Smooth muscle cell (in vitro differentiated cells): ENCODE data around the gene MAP3K7. TPM values are rescaled to one million over a fixed set of nuclear protein-coding genes. Genes with fewer than 3 reads are reported as not detected.

Source experiments
- DNase-seq: peaks from one replicate; lab custom pipeline; 2025; ENCODE audit not compliant: unreplicated experiment; lab: John Stamatoyannopoulos, UW
- H2AFZ ChIP-seq: fragments of 200-600 bp; sonication (generic); 2 replicates; pipeline ENCODE4 v1.6.0; 2016; ENCODE audit warnings: antibody characterized with exemption, low read depth, mild to moderate bottlenecking
- H3F3A ChIP-seq: fragments of 200-600 bp; sonication (generic); 2 replicates; pipeline ENCODE4 v1.6.0; 2017; ENCODE audit warnings: antibody characterized with exemption, low read depth
- H3K27ac ChIP-seq: fragments of 200-600 bp; sonication (generic); 2 replicates; pipeline ENCODE4 v1.5.1; 2016; ENCODE audit warnings: low read depth, mild to moderate bottlenecking
- H3K27me3 ChIP-seq: fragments of 200-600 bp; sonication (generic); 2 replicates; pipeline ENCODE4 v1.6.1; 2016; ENCODE audit warnings: low read depth, mild to moderate bottlenecking
- H3K36me3 ChIP-seq: fragments of 200-600 bp; sonication (generic); 2 replicates; pipeline ENCODE4 v1.5.1; 2016; ENCODE audit warnings: low read depth
- H3K4me1 ChIP-seq: fragments of 200-600 bp; sonication (generic); 2 replicates; pipeline ENCODE4 v1.5.1; 2016; ENCODE audit warnings: low read depth
- H3K4me2 ChIP-seq: fragments of 200-600 bp; sonication (generic); 2 replicates; pipeline ENCODE4 v1.6.0; 2016; ENCODE audit warnings: mild to moderate bottlenecking
- H3K4me3 ChIP-seq: fragments of 200-600 bp; sonication (generic); 2 replicates; pipeline ENCODE4 v1.5.1; 2016; ENCODE audit warnings: mild to moderate bottlenecking
- H3K79me2 ChIP-seq: fragments of 200-600 bp; sonication (generic); 2 replicates; pipeline ENCODE4 v1.6.0; 2016; ENCODE audit warnings: low read depth, mild to moderate bottlenecking
- H3K9ac ChIP-seq: fragments of 200-600 bp; sonication (generic); 2 replicates; pipeline ENCODE4 v1.6.0; 2016; ENCODE audit warnings: low read depth
- H3K9me3 ChIP-seq: fragments of 200-600 bp; sonication (generic); replicated peaks from 2 replicates; pipeline ENCODE4 v1.5.1; 2016; ENCODE audit warnings: low read depth
- H4K20me1 ChIP-seq: fragments of 200-600 bp; sonication (generic); 2 replicates; pipeline ENCODE4 v1.6.0; 2016; ENCODE audit warnings: low read depth
- WGBS: methylation state at CpG from one replicate; pipeline ENCODE4 v1.1.7; 2016; ENCODE audit warnings: low lambda C conversion rate; 5-methylcytosine and 5-hydroxymethylcytosine counted together
- polyA plus RNA-seq: library from polyadenylated mRNA; unstranded; fragments of >200 nt; fragmentation: Nextera tagmentation; extraction: Ambion mirVana; gene quantifications from 2 replicates; pipeline ENCODE4 v1.2.1, GENCODE V29; 2016
- total RNA-seq: library from RNA; depleted of rRNA; stranded (reverse); fragments of >200 nt; gene quantifications from 2 replicates; pipeline ENCODE4 v1.2.3, GENCODE V29; 2014
- TF ChIP-seq, protein P1 (sequence below): fragments of 200-600 bp; sonication (generic); IDR thresholded peaks from 2 replicates; pipeline ENCODE4 v1.5.1; 2017; ENCODE audit warnings: borderline replicate concordance, mild to moderate bottlenecking, antibody characterized with exemption; ENCODE audit not compliant: insufficient read depth, poor library complexity, severe bottlenecking

Gene MAP3K7
- total and polyA plus RNA-seq, 2 experiments from 2014 or later = 22.0 to 40.4 TPM

DNA sequence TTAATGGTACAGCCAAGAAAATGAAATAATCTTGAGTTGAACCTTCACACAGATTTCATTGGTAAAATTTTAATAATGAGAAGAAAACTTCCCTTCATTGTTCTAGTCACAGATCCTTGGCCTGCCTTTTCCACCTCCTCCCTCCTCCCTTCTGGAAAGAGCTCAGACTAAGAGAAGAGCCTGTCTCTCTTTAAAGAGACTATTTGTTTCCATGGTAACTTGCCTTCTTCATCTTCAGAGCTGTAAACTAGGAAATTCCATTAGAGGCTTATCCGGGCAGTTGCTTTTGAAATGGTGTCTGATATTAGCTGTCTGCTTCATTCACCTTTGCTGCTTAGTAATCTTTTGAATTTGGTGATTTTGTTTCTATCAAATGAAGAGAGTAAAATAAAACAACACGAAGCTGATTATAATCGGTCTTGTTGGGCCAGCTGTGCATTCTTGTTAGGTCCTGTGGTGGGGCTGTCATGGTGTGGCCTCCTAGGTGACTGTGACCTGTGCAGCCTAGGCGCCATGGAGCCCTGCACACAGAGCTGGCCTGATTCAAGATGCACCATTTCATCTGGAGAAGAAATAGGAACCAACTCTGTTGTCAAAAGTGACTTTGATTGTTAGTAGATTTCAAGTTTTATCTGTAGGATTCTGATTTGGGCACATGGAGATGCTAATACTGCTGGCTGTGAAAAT, 96.7 kb downstream of the MAP3K7 start:
- Histone ChIP-seq H3K4me1 (peaks cover 55% of the 10 kb centered on the region), H3F3A (peaks cover 4% of the 10 kb centered on the region), H3K9ac (no peak overlapping the region), H3K9me3 (no peaks in the 10 kb centered on the region), H3K27me3 (no peaks in the 10 kb centered on the region), H3K27ac (no peak overlapping the region), H3K4me2 (no peak overlapping the region), H3K4me3 (no peak overlapping the region), H3K79me2 (no peaks in the 10 kb centered on the region), H4K20me1 (no peaks in the 10 kb centered on the region), H3K36me3 (no peaks in the 10 kb centered on the region), H2AFZ (no peak overlapping the region)
- no peak for DNase-seq
- 70% methylated on average over 4 of the region's 4 CpGs for WGBS
- TF ChIP-seq, protein P1, sequence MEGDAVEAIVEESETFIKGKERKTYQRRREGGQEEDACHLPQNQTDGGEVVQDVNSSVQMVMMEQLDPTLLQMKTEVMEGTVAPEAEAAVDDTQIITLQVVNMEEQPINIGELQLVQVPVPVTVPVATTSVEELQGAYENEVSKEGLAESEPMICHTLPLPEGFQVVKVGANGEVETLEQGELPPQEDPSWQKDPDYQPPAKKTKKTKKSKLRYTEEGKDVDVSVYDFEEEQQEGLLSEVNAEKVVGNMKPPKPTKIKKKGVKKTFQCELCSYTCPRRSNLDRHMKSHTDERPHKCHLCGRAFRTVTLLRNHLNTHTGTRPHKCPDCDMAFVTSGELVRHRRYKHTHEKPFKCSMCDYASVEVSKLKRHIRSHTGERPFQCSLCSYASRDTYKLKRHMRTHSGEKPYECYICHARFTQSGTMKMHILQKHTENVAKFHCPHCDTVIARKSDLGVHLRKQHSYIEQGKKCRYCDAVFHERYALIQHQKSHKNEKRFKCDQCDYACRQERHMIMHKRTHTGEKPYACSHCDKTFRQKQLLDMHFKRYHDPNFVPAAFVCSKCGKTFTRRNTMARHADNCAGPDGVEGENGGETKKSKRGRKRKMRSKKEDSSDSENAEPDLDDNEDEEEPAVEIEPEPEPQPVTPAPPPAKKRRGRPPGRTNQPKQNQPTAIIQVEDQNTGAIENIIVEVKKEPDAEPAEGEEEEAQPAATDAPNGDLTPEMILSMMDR = no peak

DNA sequence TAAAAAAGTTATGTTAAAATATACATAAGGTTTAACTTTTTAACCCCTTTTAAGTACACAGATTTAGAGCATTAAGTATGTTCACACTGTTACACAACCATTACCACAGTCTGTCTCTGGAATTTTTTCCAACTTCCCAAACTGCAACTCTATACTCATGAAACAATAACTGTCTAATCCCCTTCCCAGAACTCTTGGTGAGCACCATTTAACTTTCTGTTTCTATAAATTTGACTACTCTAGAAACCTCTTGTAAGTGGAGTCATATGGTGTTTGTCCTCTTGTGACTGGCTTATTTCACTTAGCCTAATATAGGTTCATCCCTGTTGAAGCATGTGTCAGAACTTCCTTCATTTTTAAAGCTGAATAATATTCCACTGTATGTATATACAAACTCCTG, 98.1 kb downstream of the MAP3K7 start:
- Histone ChIP-seq H3K9me3 (no peaks in the 10 kb centered on the region), H3K27me3 (no peaks in the 10 kb centered on the region), H2AFZ (no peak overlapping the region), H3F3A (peaks cover 4% of the 10 kb centered on the region), H3K79me2 (no peaks in the 10 kb centered on the region), H3K9ac (no peak overlapping the region), H3K4me1 (peaks cover 51% of the 10 kb centered on the region), H4K20me1 (no peaks in the 10 kb centered on the region), H3K4me2 (no peak overlapping the region), H3K27ac (no peak overlapping the region), H3K4me3 (no peak overlapping the region), H3K36me3 (no peaks in the 10 kb centered on the region)
- DNase-seq = no peak
- TF ChIP-seq, protein P1 = no peak

DNA sequence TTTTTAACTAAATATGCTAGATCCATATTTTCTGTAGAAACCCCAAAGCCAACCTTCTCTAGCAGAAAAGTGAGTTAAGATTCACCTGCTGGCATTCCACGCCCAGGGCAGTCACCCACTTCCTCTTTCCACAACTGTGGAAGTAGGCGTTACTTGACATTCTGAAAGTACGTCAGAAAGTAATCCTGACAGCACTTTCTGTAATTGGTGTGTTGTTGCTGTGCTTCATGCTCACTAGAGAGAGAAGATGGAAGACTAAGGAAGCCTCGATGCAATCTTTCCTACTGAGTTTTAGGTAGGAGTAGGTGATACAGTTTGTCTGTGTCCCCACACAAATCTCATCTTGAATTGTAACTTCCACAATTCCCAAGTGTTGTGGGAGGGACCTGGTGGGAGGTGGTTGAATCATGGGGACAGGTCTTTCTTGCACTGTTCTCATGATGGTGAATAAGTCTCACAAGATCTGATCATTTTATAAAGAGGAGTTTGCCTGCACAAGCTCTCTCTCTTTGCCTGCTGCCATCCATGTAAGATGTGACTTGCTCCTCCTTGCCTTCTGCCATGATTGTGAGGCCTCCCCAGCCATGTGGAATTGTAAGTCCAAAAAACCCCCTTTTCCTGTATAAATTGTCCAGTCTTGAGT, 101.1 kb downstream of the MAP3K7 start:
- 89% methylated on average over 4 of the region's 4 CpGs for WGBS
- H3K4me3 ChIP-seq = no peak overlapping the region
- H3F3A ChIP-seq = peaks cover 4% of the 10 kb centered on the region
- H3K9ac ChIP-seq = no peak overlapping the region
- no peak overlapping the region for H3K27ac ChIP-seq
- no peaks in the 10 kb centered on the region for H3K9me3 ChIP-seq
- peaks cover 45% of the 10 kb centered on the region for H3K4me1 ChIP-seq
- no peaks in the 10 kb centered on the region for H3K79me2 ChIP-seq
- no peaks in the 10 kb centered on the region for H4K20me1 ChIP-seq
- no peak overlapping the region for H2AFZ ChIP-seq
- no peak for DNase-seq
- TF ChIP-seq, protein P1 = no peak
- H3K36me3 ChIP-seq = no peaks in the 10 kb centered on the region
- no peak overlapping the region for H3K4me2 ChIP-seq
- no peaks in the 10 kb centered on the region for H3K27me3 ChIP-seq

DNA sequence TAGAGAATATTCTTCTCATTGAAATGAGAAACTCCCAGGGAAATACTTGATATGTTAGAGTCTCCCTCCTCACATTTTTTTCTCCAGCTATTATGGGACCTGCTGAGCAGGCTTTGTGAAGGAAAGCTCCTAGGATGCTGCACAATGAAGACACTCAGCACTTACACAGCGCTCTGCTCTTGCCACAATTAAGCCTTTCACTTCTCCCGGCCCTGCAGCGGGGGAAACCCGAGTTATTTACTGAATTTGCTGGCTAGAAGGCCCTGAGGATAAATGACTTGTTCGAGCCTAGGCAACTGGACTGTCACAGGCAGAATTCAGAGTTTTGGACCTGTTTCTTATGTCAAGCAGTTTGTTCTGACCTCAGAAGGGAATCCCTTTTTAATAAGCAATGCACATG, 102.0 kb downstream of the MAP3K7 start:
- Histone ChIP-seq H3K9ac (no peak overlapping the region), H3K27ac (no peak overlapping the region), H3K27me3 (no peaks in the 10 kb centered on the region), H3K9me3 (no peaks in the 10 kb centered on the region), H3K4me3 (no peak overlapping the region), H3K4me1 (peaks cover 37% of the 10 kb centered on the region), H3K79me2 (no peaks in the 10 kb centered on the region), H3F3A (peaks cover 4% of the 10 kb centered on the region), H2AFZ (no peak overlapping the region), H4K20me1 (no peaks in the 10 kb centered on the region), H3K4me2 (no peak overlapping the region), H3K36me3 (no peaks in the 10 kb centered on the region)
- no peak for DNase-seq
- 45% methylated on average over 5 of the region's 5 CpGs for WGBS
- TF ChIP-seq, protein P1 = no peak
